ENCODE measurements around the gene HEATR9. TPM values are rescaled to one million over a fixed set of nuclear protein-coding genes. Genes with fewer than 3 reads are reported as not detected.

The HEATR9 gene
- total RNA-seq, 1 donor = 0.09 TPM

- H3K4me3 ChIP-seq (ENCODE audit: low read depth, low read length) = no peak overlapping the region
- TF ChIP-seq CTCF (IDR thresholded peaks at IDR 0.05; ENCODE audit: insufficient read depth, low read length) = no peak
- peak; percentile 62 for DNase-seq (ENCODE audit: low read depth)
Observed at GRCh38 chr17:35865412-35866340, 3.0 kb downstream of the HEATR9 start.

- no peak overlapping the region for H3K4me3 ChIP-seq (ENCODE audit: low read depth, low read length)
- no peak for TF ChIP-seq CTCF (IDR thresholded peaks at IDR 0.05; ENCODE audit: insufficient read depth, low read length)
- DNase-seq (ENCODE audit: low read depth) = no peak
Observed at GRCh38 chr17:35864853-35865252, 3.8 kb downstream of the HEATR9 start.

GRCh38 chr17:35856603-35857002, 12.1 kb downstream of the HEATR9 start:
- no peak for TF ChIP-seq CTCF (IDR thresholded peaks at IDR 0.05; ENCODE audit: insufficient read depth, low read length)
- H3K4me3 ChIP-seq (ENCODE audit: low read depth, low read length) = no peak overlapping the region
- no peak for DNase-seq (ENCODE audit: low read depth)

- H3K4me3 ChIP-seq (ENCODE audit: low read depth, low read length) = no peak overlapping the region
- no peak for DNase-seq (ENCODE audit: low read depth)
- TF ChIP-seq CTCF (IDR thresholded peaks at IDR 0.05; ENCODE audit: insufficient read depth, low read length) = no peak
Observed at GRCh38 chr17:35855965-35856364, 12.7 kb downstream of the HEATR9 start.

- peak; percentile 79 for TF ChIP-seq CTCF (IDR thresholded peaks at IDR 0.05; ENCODE audit: insufficient read depth, low read length)
- H3K4me3 ChIP-seq (ENCODE audit: low read depth, low read length) = no peak overlapping the region
- DNase-seq (ENCODE audit: low read depth) = peak; percentile 83
Observed at GRCh38 chr17:35849469-35850348, 19.0 kb downstream of the HEATR9 start.

- no peak overlapping the region for H3K4me3 ChIP-seq (ENCODE audit: low read depth, low read length)
- no peak for DNase-seq (ENCODE audit: low read depth)
- TF ChIP-seq CTCF (IDR thresholded peaks at IDR 0.05; ENCODE audit: insufficient read depth, low read length) = no peak
Observed at GRCh38 chr17:35847633-35848373, 20.9 kb downstream of the HEATR9 start.
